Epidermal melanocyte (primary cell): ENCODE results near the gene ZNF500.
"Not testable (repeated sequence)": the region's sequence is repeated elsewhere in the genome, so short reads cannot be mapped to it uniquely, and the experiment has no call there.

ENCODE experiments used
- DNase-seq: peaks from one replicate; pipeline ENCODE4 v3.0.0; 2011; ENCODE audit warnings: low spot score; ENCODE audit not compliant: insufficient read length

ZNF500 gene

GRCh38 chr16:4746215-4746614 lies 20.7 kb downstream of the ZNF500 start:
- peak; percentile 3 for DNase-seq

- peak; percentile 5 for DNase-seq
Observed at GRCh38 chr16:4745274-4745569, 21.7 kb downstream of the ZNF500 start.

- DNase-seq: peak; percentile 0
Observed at GRCh38 chr16:4744555-4745273, 22.2 kb downstream of the ZNF500 start.

GRCh38 chr16:4743226-4743878 lies 23.6 kb downstream of the ZNF500 start:
- peak; percentile 2 for DNase-seq

- not testable (repeated sequence) for DNase-seq
Observed at GRCh38 chr16:4738370-4738769, 28.6 kb downstream of the ZNF500 start.

- no peak for DNase-seq
Observed at GRCh38 chr16:4737545-4737944, 29.4 kb downstream of the ZNF500 start.

- no peak for DNase-seq
Observed at GRCh38 chr16:4736546-4736945, 30.4 kb downstream of the ZNF500 start.

GRCh38 chr16:4734730-4735535 lies 32.0 kb downstream of the ZNF500 start:
- peak; percentile 77 for DNase-seq

- peak; percentile 95 for DNase-seq
Observed at GRCh38 chr16:4734063-4734729, 32.8 kb downstream of the ZNF500 start, which contains the start of the genes ANKS3 and DNAAF8. ANKS3 (minus strand) TSS chr16:4734271; CDS start chr16:4730149, 4,122 bp downstream. DNAAF8 (plus strand) TSS chr16:4734537; CDS start chr16:4736515, 1,978 bp downstream.

GRCh38 chr16:4733747-4734062 lies 33.3 kb downstream of the ZNF500 start:
- DNase-seq: no peak

GRCh38 chr16:4733211-4733742 lies 33.7 kb downstream of the ZNF500 start:
- DNase-seq: no peak

GRCh38 chr16:4729876-4730275 lies 37.1 kb downstream of the ZNF500 start:
- DNase-seq: no peak

GRCh38 chr16:4728676-4729075 lies 38.3 kb downstream of the ZNF500 start:
- DNase-seq: no peak

GRCh38 chr16:4726616-4727015 lies 40.3 kb downstream of the ZNF500 start:
- no peak for DNase-seq

- DNase-seq: no peak
Observed at GRCh38 chr16:4724661-4725270, 42.2 kb downstream of the ZNF500 start.

GRCh38 chr16:4723071-4723767 lies 43.7 kb downstream of the ZNF500 start:
- no peak for DNase-seq

GRCh38 chr16:4718466-4718865 lies 48.5 kb downstream of the ZNF500 start:
- DNase-seq: no peak

GRCh38 chr16:4714996-4715395 lies 52.0 kb downstream of the ZNF500 start:
- DNase-seq: no peak

- DNase-seq: no peak
Observed at GRCh38 chr16:4713663-4714501, 53.1 kb downstream of the ZNF500 start.

GRCh38 chr16:4709481-4709880 lies 57.5 kb downstream of the ZNF500 start:
- no peak for DNase-seq
